ENCODE results near the gene PCNX3. TPM values are rescaled to one million over a fixed set of nuclear protein-coding genes. Genes with fewer than 3 reads are reported as not detected.
"Not testable (repeated sequence)": the region's sequence is repeated elsewhere in the genome, so short reads cannot be mapped to it uniquely, and the experiment has no call there.

PCNX3 gene
- total RNA-seq, 1 donor from 2014 or later: 35.9 TPM

DNA sequence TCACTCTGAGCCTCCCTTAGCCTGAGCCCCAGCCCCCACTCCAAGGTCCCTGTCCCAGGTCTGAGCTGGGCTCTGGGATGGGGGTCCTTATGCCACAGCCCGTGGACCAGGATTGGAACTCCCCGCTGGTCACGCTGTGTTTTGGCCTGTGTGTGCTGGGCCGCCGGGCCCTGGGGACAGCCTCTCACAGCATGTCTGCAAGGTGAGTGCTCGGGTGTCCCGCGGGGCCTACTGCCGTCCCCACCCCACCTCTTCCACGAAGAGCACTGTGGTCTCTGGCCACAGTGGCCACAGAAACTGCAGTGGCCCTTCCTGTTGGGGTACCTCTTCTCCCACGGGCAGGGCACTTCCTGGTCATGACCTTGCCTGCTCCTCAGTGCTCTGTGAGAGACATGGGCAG is 18.9 kb downstream of the PCNX3 start:
- DNase-seq (ENCODE audit: low read depth): no peak
- no peak overlapping the region for H3K4me3 ChIP-seq (ENCODE audit: low read depth, low read length)
- TF ChIP-seq, protein P1, sequence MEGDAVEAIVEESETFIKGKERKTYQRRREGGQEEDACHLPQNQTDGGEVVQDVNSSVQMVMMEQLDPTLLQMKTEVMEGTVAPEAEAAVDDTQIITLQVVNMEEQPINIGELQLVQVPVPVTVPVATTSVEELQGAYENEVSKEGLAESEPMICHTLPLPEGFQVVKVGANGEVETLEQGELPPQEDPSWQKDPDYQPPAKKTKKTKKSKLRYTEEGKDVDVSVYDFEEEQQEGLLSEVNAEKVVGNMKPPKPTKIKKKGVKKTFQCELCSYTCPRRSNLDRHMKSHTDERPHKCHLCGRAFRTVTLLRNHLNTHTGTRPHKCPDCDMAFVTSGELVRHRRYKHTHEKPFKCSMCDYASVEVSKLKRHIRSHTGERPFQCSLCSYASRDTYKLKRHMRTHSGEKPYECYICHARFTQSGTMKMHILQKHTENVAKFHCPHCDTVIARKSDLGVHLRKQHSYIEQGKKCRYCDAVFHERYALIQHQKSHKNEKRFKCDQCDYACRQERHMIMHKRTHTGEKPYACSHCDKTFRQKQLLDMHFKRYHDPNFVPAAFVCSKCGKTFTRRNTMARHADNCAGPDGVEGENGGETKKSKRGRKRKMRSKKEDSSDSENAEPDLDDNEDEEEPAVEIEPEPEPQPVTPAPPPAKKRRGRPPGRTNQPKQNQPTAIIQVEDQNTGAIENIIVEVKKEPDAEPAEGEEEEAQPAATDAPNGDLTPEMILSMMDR (conservative IDR thresholded peaks at IDR 0.05; ENCODE audit: low read depth, low read length): no peak

DNA sequence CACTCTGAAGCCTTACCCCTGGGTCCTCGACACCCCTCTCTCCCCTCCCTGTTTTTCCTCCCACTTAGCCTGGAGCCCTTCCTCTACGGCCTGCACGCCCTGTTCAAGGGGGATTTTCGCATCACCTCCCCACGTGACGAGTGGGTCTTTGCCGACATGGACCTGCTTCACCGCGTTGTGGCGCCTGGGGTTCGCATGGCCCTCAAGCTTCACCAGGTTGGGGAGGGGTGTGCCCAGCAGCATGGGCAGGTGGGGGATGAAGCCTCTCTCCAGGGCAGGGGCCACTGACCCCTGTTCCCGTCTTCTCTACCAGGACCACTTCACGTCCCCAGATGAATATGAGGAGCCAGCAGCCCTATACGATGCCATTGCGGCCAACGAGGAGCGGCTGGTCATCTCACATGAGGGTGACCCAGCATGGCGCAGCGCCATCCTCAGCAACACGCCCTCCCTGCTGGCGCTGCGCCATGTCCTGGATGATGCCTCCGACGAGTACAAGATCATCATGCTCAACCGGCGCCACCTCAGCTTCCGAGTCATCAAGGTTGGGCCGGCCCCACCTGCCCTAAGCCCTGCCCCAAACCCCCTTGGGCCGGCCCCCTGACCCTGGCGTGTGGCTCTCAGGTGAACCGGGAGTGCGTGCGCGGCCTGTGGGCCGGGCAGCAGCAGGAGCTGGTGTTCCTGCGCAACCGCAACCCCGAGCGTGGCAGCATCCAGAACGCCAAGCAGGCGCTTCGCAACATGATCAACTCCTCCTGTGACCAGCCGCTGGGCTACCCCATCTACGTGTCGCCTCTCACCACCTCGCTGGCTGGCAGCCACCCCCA is 19.5 kb downstream of the PCNX3 start:
- TF ChIP-seq, protein P1 (conservative IDR thresholded peaks at IDR 0.05; ENCODE audit: low read depth, low read length): no peak
- no peak overlapping the region for H3K4me3 ChIP-seq (ENCODE audit: low read depth, low read length)
- no peak for DNase-seq (ENCODE audit: low read depth)

DNA sequence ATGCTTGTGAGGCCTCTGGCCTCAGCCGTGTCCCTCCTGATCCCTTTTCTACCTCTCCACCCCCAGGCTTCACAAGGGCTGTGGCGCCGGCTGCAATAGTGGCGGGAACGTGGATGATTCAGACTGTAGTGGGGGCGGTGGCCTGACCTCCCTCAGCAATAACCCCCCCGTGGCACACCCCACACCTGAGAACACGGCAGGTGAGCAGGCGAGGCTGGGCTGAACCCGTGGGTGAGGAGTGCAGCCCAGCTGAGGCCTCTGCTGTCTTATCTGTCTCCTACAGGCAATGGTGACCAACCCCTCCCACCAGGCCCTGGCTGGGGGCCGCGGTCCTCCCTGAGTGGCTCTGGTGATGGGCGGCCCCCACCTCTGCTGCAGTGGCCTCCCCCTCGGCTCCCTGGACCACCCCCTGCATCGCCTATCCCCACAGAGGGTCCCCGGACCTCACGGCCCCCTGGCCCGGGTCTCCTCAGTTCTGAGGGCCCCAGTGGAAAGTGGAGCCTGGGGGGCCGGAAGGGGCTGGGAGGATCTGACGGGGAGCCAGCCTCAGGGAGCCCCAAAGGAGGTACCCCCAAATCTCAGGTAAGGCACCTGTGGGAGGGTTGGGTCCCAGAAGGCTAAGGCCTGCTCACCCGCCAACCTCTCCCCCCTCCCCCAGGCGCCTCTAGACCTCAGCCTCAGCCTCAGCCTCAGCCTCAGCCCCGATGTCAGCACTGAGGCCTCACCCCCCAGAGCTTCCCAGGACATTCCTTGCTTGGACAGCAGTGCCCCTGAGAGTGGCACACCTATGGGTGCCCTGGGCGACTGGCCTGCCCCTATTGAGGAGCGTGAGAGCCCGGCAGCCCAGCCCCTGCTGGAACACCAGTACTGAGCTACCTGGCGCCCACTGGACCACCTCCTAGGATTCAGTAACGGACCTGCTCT is 20.8 kb downstream of the PCNX3 start:
- no peak for DNase-seq (ENCODE audit: low read depth)
- H3K4me3 ChIP-seq (ENCODE audit: low read depth, low read length): no peak overlapping the region
- TF ChIP-seq, protein P1 (conservative IDR thresholded peaks at IDR 0.05; ENCODE audit: low read depth, low read length): no peak

DNA sequence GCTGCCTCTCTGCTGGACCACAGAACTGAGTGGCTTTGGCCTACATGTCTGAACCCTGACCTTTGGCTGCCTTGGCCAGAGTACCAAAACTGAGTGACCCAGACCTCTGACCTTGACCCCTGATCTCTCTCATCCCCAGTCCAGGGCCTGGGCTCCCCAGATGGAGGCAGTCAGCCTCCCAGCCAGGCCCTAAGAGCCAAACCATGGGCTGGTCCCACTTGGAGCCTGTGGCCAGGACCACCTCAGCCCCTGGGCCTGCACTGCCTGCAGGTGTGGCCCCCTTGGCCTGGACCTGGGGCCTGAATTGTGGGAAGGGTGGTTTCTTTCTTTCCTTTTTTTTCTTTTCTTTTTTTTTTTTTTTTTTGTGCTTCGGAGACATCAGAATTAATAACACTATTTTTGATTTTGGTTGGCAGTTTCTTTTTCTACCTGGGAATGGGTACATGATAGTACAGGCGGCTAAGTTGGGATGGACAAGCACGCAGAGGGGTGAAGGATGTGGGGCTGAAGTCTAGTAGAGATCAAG is 21.5 kb downstream of the PCNX3 start:
- H3K4me3 ChIP-seq (ENCODE audit: low read depth, low read length): no peak overlapping the region
- DNase-seq (ENCODE audit: low read depth): no peak
- TF ChIP-seq, protein P1 (conservative IDR thresholded peaks at IDR 0.05; ENCODE audit: low read depth, low read length): no peak

DNA sequence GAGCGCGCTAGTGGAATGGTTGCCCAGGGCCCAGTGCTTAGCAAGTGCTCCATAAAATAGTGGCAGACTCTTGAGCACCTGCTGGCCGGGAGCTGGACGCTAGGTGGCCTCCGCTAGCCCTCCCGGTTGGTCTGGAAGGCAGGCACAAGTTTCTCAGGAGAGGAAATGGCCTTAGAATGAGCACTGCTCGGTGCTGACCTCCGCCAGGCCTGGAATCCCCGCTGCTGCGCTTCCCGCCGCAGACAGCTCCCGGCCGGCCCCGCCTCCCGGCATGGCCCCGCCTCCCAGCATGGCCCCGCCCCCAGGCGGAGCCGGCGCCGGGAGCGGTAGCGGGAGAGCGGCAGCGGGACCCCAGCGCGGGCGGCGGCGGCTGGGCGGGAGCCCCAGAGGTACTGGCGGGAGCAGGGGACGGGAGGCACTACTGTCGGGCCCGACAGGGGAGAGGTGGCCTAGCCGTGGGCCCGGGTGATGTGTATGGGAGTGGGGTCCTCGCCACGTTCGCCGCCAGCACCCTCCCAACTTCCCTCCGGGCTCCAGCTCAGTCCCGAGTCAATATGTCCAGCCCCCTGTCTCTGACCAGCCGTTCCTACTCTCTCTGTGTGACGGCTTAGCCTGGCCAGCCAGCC is 22.3 kb downstream of the PCNX3 start, which contains the start of gene SIPA1:
SIPA1 (plus strand) TSS at position 308 of the 626 bp plus-strand sequence. CDS start 2,821 bp downstream, outside the sequence.
- peak within 1 kb of the TSS; percentile 82 for H3K4me3 ChIP-seq (ENCODE audit: low read depth, low read length)
- DNase-seq (ENCODE audit: low read depth): peak; percentile 38
- TF ChIP-seq, protein P1 (conservative IDR thresholded peaks at IDR 0.05; ENCODE audit: low read depth, low read length): peak; percentile 57

DNA sequence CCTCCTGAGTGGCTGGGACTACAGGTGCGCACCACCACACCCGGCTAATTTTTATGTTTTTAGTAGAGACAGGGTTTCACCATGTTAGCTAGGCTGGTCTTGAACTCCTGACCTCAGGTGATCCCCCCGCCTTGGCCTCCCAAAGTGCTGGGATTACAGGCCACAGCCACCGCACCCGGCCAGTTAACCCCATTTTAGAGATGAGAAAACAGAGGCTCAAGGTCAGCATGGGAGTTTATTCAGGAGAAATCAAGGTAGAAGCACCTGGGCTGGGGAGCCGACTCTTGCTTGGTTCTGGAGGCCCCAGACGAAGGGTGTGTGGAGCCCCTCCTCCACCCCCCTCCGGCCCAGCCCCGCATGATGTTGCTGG is 23.6 kb downstream of the PCNX3 start:
- DNase-seq (ENCODE audit: low read depth): not testable (repeated sequence)

More for the DNA sequence above, 23.6 kb downstream of the PCNX3 start:
- H3K4me3 ChIP-seq (ENCODE audit: low read depth, low read length): not testable (repeated sequence)

All from epithelial cell of proximal tubule (primary cell).